Gastrocnemius medialis (tissue), 4 donors: Measurements from ENCODE around the gene CHST8.

Source experiments
- POLR2A ChIP-seq, 2 donors: fragments of 450-650 bp; IDR thresholded peaks; one replicate each; pipeline ENCODE4 v1.6.1; 2017; ENCODE audit warnings: antibody characterized with exemption in 2 of 2, mild to moderate bottlenecking in 2 of 2, moderate library complexity in 2 of 2
- TF ChIP-seq, protein P1 (sequence below), 5 experiments: fragments of 450-650 bp in 3 of 5; fragments of 200-600 bp in 2 of 5; sonication (generic) in 2 of 5; IDR thresholded peaks in 4 of 5; conservative IDR thresholded peaks in 1 of 5; 1 replicate in 4 of 5; 2 replicates in 1 of 5; pipeline ENCODE4 v1.5.1; 2016 to 2019; ENCODE audit warnings: antibody characterized with exemption in 5 of 5, mild to moderate bottlenecking in 3 of 5, moderate library complexity in 3 of 5

DNA sequence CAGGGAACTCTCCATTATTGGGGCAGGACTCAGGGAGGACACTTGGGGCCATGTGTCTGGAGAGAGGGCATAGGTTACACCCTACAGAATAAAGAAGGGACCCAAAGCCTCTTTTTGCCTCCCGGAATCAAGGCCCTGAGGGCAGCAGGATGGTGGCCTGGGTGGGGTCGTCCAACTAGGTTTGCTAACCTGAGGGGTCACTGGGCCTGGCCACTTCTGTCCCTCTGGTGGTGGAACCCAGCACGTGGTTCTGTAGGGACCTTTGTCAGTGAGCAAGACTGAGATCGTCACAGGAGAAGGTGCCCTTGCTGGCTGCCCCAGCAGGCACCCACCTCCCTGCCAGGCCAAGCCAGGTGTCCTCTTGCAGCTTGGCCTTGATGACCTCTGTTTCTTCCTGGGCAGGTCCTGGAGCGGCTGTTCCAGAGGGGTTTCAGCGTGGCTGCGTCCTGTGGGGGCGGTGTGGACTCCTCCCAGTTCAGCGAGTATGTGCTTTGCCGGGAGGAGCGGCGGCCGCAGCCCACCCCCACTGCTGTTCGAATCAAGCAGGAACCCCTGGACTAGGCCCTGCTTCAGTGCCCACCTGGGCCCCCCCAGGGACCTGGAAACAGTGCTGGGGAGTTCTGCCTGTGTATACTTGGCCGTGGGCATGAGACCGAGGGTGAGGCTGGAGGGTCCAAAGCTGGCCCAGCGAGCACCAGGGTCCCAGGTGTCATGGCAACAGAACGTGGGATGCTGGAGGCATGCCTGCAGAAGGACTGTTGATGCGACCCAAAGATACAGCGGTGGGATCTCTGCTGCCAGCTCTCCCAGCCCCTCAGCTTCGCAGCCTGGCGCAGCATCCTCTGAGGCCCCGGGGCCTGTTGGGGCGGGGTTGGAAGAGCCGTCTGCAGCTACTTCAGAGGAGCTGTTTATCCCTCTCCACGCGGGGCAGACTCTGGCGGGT, 190.9 kb downstream of the CHST8 start:
- TF ChIP-seq, protein P1, sequence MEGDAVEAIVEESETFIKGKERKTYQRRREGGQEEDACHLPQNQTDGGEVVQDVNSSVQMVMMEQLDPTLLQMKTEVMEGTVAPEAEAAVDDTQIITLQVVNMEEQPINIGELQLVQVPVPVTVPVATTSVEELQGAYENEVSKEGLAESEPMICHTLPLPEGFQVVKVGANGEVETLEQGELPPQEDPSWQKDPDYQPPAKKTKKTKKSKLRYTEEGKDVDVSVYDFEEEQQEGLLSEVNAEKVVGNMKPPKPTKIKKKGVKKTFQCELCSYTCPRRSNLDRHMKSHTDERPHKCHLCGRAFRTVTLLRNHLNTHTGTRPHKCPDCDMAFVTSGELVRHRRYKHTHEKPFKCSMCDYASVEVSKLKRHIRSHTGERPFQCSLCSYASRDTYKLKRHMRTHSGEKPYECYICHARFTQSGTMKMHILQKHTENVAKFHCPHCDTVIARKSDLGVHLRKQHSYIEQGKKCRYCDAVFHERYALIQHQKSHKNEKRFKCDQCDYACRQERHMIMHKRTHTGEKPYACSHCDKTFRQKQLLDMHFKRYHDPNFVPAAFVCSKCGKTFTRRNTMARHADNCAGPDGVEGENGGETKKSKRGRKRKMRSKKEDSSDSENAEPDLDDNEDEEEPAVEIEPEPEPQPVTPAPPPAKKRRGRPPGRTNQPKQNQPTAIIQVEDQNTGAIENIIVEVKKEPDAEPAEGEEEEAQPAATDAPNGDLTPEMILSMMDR (IDR thresholded peaks at IDR 0.05 in 4 of 5, conservative IDR thresholded peaks at IDR 0.05 in 1 of 5) = no peak
- no peak for TF ChIP-seq POLR2A (IDR thresholded peaks at IDR 0.05)
